T-cell (primary cell): ENCODE data around the gene ZNF3. TPM values are rescaled to one million over a fixed set of nuclear protein-coding genes. Genes with fewer than 3 reads are reported as not detected.

ENCODE experiments used
- ATAC-seq, 4 experiments: fragments of 200-7000 bp in 3 of 4; fragments of 150-1000 bp in 1 of 4; cut with Tn5 transposase; replicated peaks in 1 of 4; 1 replicate in 3 of 4; 2 replicates in 1 of 4; pipeline ENCODE4 v1.10.0; 2021; ENCODE audit warnings: moderate library complexity in 3 of 4, mild to moderate bottlenecking in 2 of 4, moderate number of reproducible peaks in 1 of 4
- CTCF ChIA-PET, 2 donors: fragments of 300-600 bp; sonication (Branson Sonifier 250); formaldehyde crosslinking; loops; one replicate each; lab custom pipeline; 2022; ENCODE audit warnings: antibody characterized with exemption in 2 of 2; lab: Charles Lee
- POLR2A ChIA-PET, 2 donors: fragments of 300-600 bp; sonication (Branson Sonifier 250); formaldehyde crosslinking; loops; one replicate each; lab custom pipeline; 2022; ENCODE audit warnings: antibody characterized with exemption in 2 of 2; lab: Charles Lee
- DNase-seq, 35 experiments: peaks; one replicate each; pipeline versions ENCODE4 v3.0.0 to v3.0.0-alpha.2; 2013 to 2023
- H3K27ac ChIP-seq: one replicate; pipeline ENCODE4 v1.5.1; 2013; ENCODE audit warnings: low read length
- H3K27me3 ChIP-seq, 2 experiments: replicated peaks in 1 of 2; 1 replicate in 1 of 2; 2 replicates in 1 of 2; pipeline versions ENCODE4 v1.6.1 to v1.7.0; 2013; ENCODE audit warnings: low read length in 1 of 2, mixed read lengths in 1 of 2; ENCODE audit not compliant: control insufficient read depth in 2 of 2, insufficient read depth in 2 of 2; ENCODE audit errors: extremely low read depth in 1 of 2
- H3K36me3 ChIP-seq, 2 donors: 1 replicate in 1 of 2; 2 replicates in 1 of 2; pipeline versions ENCODE4 v1.6.1 to v1.7.0; 2013; ENCODE audit warnings: low read length in 1 of 2; ENCODE audit not compliant: control insufficient read depth in 2 of 2, insufficient read depth in 1 of 2; ENCODE audit errors: extremely low read depth in 1 of 2
- H3K4me1 ChIP-seq, 2 experiments: 1 replicate in 1 of 2; 2 replicates in 1 of 2; pipeline versions ENCODE4 v1.6.1 to v1.7.0; 2013; ENCODE audit warnings: low read length in 2 of 2, mixed read lengths in 1 of 2; ENCODE audit not compliant: insufficient read depth in 2 of 2, control insufficient read depth in 1 of 2; ENCODE audit errors: extremely low read depth in 1 of 2
- H3K4me3 ChIP-seq, 2 donors: 1 replicate in 1 of 2; 2 replicates in 1 of 2; pipeline versions ENCODE4 v1.5.1 to v1.7.0; 2013; ENCODE audit warnings: mild to moderate bottlenecking in 2 of 2, low read length in 1 of 2, moderate library complexity in 1 of 2; ENCODE audit not compliant: control insufficient read depth in 1 of 2; ENCODE audit errors: extremely low read depth in 1 of 2
- H3K9me3 ChIP-seq: 2 replicates; pipeline ENCODE4 v1.7.0; 2013
- H3K27ac Mint-ChIP-seq, 2 donors: one replicate each; pipeline ENCODE4 v1.8.0; 2020 to 2021; ENCODE audit warnings: mild to moderate bottlenecking in 2 of 2, mixed read lengths in 2 of 2
- H3K27me3 Mint-ChIP-seq, 2 donors: one replicate each; pipeline ENCODE4 v1.8.0; 2021 to 2022; ENCODE audit warnings: mixed read lengths in 2 of 2
- H3K36me3 Mint-ChIP-seq: one replicate; pipeline ENCODE4 v1.8.0; 2021; ENCODE audit warnings: mixed read lengths
- H3K4me1 Mint-ChIP-seq, 3 donors: one replicate each; pipeline ENCODE4 v1.8.0; 2020 to 2022; ENCODE audit warnings: mixed read lengths in 3 of 3, mild to moderate bottlenecking in 1 of 3
- H3K4me3 Mint-ChIP-seq, 3 donors: one replicate each; pipeline ENCODE4 v1.8.0; 2020 to 2022; ENCODE audit warnings: mild to moderate bottlenecking in 3 of 3, mixed read lengths in 3 of 3, moderate library complexity in 3 of 3
- H3K9me3 Mint-ChIP-seq, 3 donors: one replicate each; pipeline ENCODE4 v1.8.0; 2020 to 2022; ENCODE audit warnings: mixed read lengths in 3 of 3
- WGBS: methylation state at CpG from one replicate; pipeline ENCODE4 v1.1.5; 2013; ENCODE audit warnings: missing lambda C conversion rate; ENCODE audit not compliant: insufficient coverage; 5-methylcytosine and 5-hydroxymethylcytosine counted together
- total RNA-seq, 35 experiments: library from RNA in 6 of 35; stranded (reverse) in 6 of 35; fragments of 120-200 nt in 1 of 35; gene quantifications; one replicate each; pipeline versions ENCODE4 v1.2.1 to v1.2.4 and lab custom pipeline; 2013 to 2026

The ZNF3 gene
- total RNA-seq, 5 donors from 2014 or later (not counting 1 experiment from before 2014, with no cell fraction given): 31.7 to 39.2 (median 35.4) TPM

DNA sequence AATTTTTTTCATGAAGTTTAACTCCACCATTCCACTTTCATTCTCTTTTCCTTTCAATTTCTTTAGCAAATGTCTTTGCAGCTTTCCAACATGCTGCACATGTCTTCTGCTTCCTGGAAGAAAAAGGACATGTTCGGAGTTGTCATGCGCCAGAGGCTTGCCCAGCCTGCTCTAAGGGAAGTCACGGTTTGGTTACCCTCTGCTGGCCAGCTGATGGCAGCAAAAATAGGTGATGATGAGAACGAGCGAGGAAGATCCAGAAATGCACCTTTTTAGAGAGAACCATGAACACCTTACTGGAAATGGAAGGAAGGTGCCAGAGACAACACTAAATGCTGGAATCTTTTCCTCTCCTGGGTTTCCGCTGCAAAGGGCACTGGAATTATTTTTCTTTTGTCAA, 36.8 kb downstream of the ZNF3 start:
- ATAC-seq (no peak), DNase-seq (peak in 3 of 35 experiments; percentile 4 to 27 (median 5))
- Mint-ChIP-seq H3K27ac (no peak overlapping the region), H3K9me3 (no peaks in the 10 kb centered on the region), H3K36me3 (no peaks in the 10 kb centered on the region), H3K4me3 (peak overlapping the region in 1 of 3 donors; percentile 6), H3K4me1 (peaks cover 16 to 26% (median 25%) of the 10 kb centered on the region in 3 donors), H3K27me3 (peaks cover 0 to 2% of the 10 kb centered on the region in 2 donors)
- Histone ChIP-seq H3K27me3 (no peaks in the 10 kb centered on the region), H3K4me3 (no peak overlapping the region), H3K4me1 (peaks cover 2 to 12% of the 10 kb centered on the region in 2 experiments), H3K36me3 (no peaks in the 10 kb centered on the region), H3K27ac (no peak overlapping the region), H3K9me3 (no peaks in the 10 kb centered on the region)
- CTCF ChIA-PET: interaction anchor here in 1 of 2 donors (0.7 kb wide), 1 partner anchor 18 kb away, joined by 3 read pairs; no protein-coding TSS in a partner anchor
- POLR2A ChIA-PET: interaction anchor here (0.6 kb wide), 2 partner anchors 103 to 722 kb away, joined by 3 to 5 read pairs; no protein-coding TSS in a partner anchor
- WGBS: 80% methylated on average over 1 of the region's 6 CpGs

DNA sequence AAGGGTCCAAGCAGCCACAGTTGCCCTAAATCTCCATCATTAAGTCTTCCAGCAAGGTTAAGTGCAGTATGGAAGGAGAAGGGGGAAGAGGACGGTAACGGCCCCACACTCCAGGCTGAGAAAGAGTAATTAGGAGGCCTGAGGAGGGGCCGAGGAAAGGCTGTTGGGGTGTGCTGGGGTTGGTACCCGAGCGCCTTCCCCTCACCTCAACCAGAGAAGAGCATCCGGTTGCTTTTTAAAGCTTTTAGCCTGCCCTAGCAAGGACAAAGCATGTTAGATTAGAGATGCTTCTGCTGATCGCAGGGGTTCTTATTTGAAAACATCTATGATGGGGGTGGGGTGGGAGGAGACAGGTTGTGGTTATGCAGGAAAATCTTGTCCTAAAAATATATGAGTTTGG, 40.9 kb downstream of the ZNF3 start:
- H3K27me3 Mint-ChIP-seq: no peaks in the 10 kb centered on the region
- 20% methylated on average over 1 of the region's 7 CpGs for WGBS
- ATAC-seq: peak in 3 of 4 experiments; percentile 47 to 67 (median 50)
- Histone ChIP-seq H3K27ac (no peak overlapping the region), H3K4me1 (peaks cover 2 to 3% of the 10 kb centered on the region in 2 experiments), H3K4me3 (no peak overlapping the region), H3K9me3 (no peaks in the 10 kb centered on the region), H3K36me3 (peaks cover 0 to 3% of the 10 kb centered on the region in 2 donors), H3K27me3 (no peaks in the 10 kb centered on the region)
- DNase-seq: no peak
- H3K36me3 Mint-ChIP-seq: peaks cover 16% of the 10 kb centered on the region
- H3K9me3 Mint-ChIP-seq: no peaks in the 10 kb centered on the region
- peaks cover 16 to 21% (median 20%) of the 10 kb centered on the region in 3 donors for H3K4me1 Mint-ChIP-seq
- H3K4me3 Mint-ChIP-seq: no peak overlapping the region
- POLR2A ChIA-PET: no interaction called here
- peak overlapping the region; percentile 0 to 3 for H3K27ac Mint-ChIP-seq
- CTCF ChIA-PET: no interaction called here

DNA sequence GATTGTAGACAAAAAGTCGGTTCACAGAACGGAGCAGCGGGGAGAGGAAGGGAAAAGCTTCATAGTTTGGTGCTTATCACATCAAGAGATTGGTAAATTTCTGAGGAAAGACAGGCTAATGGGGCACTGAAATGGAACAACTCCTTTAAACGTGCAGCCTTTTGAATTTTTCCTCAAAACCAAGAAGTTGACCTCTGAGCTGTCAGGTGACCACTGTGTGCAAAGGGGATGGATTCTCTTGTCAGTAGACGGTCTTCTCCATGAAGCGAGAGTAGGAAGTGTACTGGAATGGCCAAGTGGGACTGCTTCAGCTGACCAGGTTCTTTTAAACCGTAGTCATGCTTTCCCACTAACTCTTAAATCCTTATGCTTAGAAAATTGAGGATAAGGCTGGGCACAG, 43.2 kb downstream of the ZNF3 start:
- ATAC-seq (no peak), DNase-seq (no peak)
- Histone ChIP-seq H3K36me3 (peaks cover 3 to 21% of the 10 kb centered on the region in 2 donors), H3K4me3 (no peak overlapping the region), H3K4me1 (peaks cover 2 to 3% of the 10 kb centered on the region in 2 experiments), H3K27me3 (no peaks in the 10 kb centered on the region), H3K9me3 (no peaks in the 10 kb centered on the region), H3K27ac (no peak overlapping the region)
- 100% methylated on average over 4 of the region's 7 CpGs for WGBS
- peaks cover 31% of the 10 kb centered on the region for H3K36me3 Mint-ChIP-seq
- H3K4me3 Mint-ChIP-seq: no peak overlapping the region
- ChIA-PET POLR2A (no interaction called here), CTCF (no interaction called here)
- no peaks in the 10 kb centered on the region for H3K9me3 Mint-ChIP-seq
- no peak overlapping the region for H3K27ac Mint-ChIP-seq
- H3K27me3 Mint-ChIP-seq: no peaks in the 10 kb centered on the region
- H3K4me1 Mint-ChIP-seq: peaks cover 16 to 21% (median 17%) of the 10 kb centered on the region in 3 donors

DNA sequence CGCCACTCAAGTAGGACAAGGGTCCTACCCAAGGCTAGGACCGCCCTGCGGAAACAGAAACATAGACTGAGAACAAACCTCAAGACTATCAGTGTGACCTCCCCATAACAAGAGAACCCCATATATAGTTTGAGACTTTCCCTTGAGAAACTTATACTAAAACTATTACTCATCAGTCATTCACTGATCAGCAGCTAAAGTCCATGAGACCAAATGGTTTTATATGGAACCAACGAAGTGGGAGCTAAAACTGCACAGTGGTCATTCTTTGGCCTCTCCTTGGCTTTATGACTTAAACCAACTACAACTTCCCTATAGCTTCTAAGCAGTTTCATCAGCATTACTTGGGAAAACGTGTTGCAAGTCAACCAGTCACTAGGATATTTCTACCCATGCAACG, 45.6 kb downstream of the ZNF3 start:
- WGBS: 56% methylated on average over 1 of the region's 6 CpGs

DNA sequence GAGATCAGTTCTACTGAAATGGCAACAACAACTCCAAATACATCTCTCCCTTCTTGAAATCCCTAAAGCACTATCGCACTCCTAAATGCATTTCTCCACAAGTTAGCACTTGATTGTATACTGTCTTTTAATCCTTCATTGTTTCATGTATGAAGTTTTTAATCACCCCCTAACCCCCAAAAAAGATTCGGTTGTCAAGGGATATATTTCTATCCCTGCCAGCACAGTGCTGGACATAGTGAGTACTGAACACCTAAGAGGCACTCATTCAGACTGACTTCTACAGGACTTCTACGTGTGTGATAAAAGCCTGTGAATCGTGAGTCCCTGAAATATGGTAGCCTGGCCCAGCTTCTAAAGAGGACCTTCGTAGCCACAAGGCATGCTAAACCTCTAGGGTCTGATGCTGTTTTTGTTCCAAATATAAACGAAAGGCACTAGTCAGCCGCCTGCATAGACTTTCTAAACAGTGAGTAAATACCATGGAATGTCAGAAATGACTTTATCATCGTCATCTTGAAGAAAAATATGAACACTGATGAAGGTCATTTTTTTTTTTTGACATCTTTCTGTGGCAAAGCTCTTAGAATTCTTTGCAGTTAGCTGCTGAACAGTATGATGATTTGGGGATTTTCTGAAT, 46.5 kb downstream of the ZNF3 start:
- Histone ChIP-seq H3K9me3 (no peaks in the 10 kb centered on the region), H3K27ac (no peak overlapping the region), H3K36me3 (peaks cover 7 to 43% of the 10 kb centered on the region in 2 donors), H3K4me1 (no peaks in the 10 kb centered on the region), H3K27me3 (no peaks in the 10 kb centered on the region), H3K4me3 (no peak overlapping the region)
- Mint-ChIP-seq H3K27me3 (no peaks in the 10 kb centered on the region), H3K4me3 (no peak overlapping the region), H3K36me3 (peaks cover 55% of the 10 kb centered on the region), H3K4me1 (peaks cover 0 to 2% (median under 1%) of the 10 kb centered on the region in 3 donors), H3K9me3 (no peaks in the 10 kb centered on the region), H3K27ac (no peak overlapping the region)
- CTCF ChIA-PET: no interaction called here
- POLR2A ChIA-PET: no interaction called here
- 98% methylated on average over 5 of the region's 8 CpGs for WGBS
- DNase-seq (no peak), ATAC-seq (no peak)

More for the DNA sequence above, 45.6 kb downstream of the ZNF3 start:
- DNase-seq: no peak
- H3K4me3 Mint-ChIP-seq: no peak overlapping the region
- H3K27me3 ChIP-seq: no peaks in the 10 kb centered on the region
- H3K4me1 ChIP-seq: peaks cover 2 to 3% of the 10 kb centered on the region in 2 experiments
- ATAC-seq: no peak
- ChIA-PET POLR2A (no interaction called here), CTCF (interaction anchor here in 1 of 2 donors (0.7 kb wide), 1 partner anchor 14 kb away, joined by 3 read pairs; no protein-coding TSS in a partner anchor)
- peaks cover 47% of the 10 kb centered on the region for H3K36me3 Mint-ChIP-seq
- no peak overlapping the region for H3K4me3 ChIP-seq
- no peaks in the 10 kb centered on the region for H3K9me3 ChIP-seq
- peaks cover 7 to 11% (median 8%) of the 10 kb centered on the region in 3 donors for H3K4me1 Mint-ChIP-seq
- H3K27ac ChIP-seq: no peak overlapping the region
- no peaks in the 10 kb centered on the region for H3K27me3 Mint-ChIP-seq
- no peaks in the 10 kb centered on the region for H3K9me3 Mint-ChIP-seq
- H3K36me3 ChIP-seq: peaks cover 7 to 34% of the 10 kb centered on the region in 2 donors
- no peak overlapping the region for H3K27ac Mint-ChIP-seq

DNA sequence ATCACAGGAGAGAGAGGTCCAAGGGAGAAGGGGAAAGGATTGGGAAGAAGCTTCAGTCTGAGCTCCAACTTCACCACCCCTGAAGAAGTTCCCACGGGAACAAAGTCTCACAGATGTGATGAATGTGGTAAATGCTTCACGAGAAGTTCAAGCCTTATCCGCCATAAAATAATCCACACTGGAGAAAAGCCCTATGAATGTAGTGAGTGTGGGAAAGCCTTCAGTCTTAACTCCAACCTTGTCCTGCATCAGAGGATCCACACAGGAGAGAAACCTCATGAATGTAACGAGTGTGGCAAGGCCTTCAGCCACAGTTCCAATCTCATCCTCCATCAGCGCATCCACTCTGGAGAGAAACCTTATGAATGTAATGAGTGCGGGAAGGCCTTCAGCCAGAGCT, 48.0 kb downstream of the ZNF3 start:
- Histone ChIP-seq H3K27me3 (no peaks in the 10 kb centered on the region), H3K4me1 (no peaks in the 10 kb centered on the region), H3K36me3 (peaks cover 7 to 51% of the 10 kb centered on the region in 2 donors), H3K27ac (no peak overlapping the region), H3K4me3 (no peak overlapping the region), H3K9me3 (no peaks in the 10 kb centered on the region)
- ATAC-seq: no peak
- no peaks in the 10 kb centered on the region for H3K27me3 Mint-ChIP-seq
- H3K27ac Mint-ChIP-seq: no peak overlapping the region
- no peaks in the 10 kb centered on the region for H3K9me3 Mint-ChIP-seq
- 100% methylated on average over 1 of the region's 6 CpGs for WGBS
- CTCF ChIA-PET: no interaction called here
- H3K4me1 Mint-ChIP-seq: no peaks in the 10 kb centered on the region
- DNase-seq: no peak
- peaks cover 58% of the 10 kb centered on the region for H3K36me3 Mint-ChIP-seq
- no peak overlapping the region for H3K4me3 Mint-ChIP-seq
- POLR2A ChIA-PET: interaction anchor here in 1 of 2 donors (0.8 kb wide), 1 partner anchor 10 kb away, joined by 3 read pairs; no protein-coding TSS in a partner anchor
